ENCODE data around the gene LSMEM2. TPM values are rescaled to one million over a fixed set of nuclear protein-coding genes. Genes with fewer than 3 reads are reported as not detected.

The LSMEM2 gene
- total RNA-seq, 2 experiments from 2014 or later, result not detected

GRCh38 chr3:50295553-50296431 is 16.9 kb downstream of the LSMEM2 start:
- POLR2A ChIA-PET, result interaction anchor here (1.5 to 8.0 kb wide), 3 partner anchors 11 to 43 kb away, joined by 3 to 89 read pairs (median 3); partner anchors contain the start of gene RASSF1
- H3K36me3 Mint-ChIP-seq, result peaks cover 1% of the 10 kb centered on the region
- no peaks in the 10 kb centered on the region for H3K27me3 Mint-ChIP-seq
- peaks cover 32% of the 10 kb centered on the region for H3K4me1 Mint-ChIP-seq
- H3K4me3 Mint-ChIP-seq, result no peak overlapping the region
- H3K27ac Mint-ChIP-seq, result peak overlapping the region; percentile 31
- DNase-seq, result no peak
- no peaks in the 10 kb centered on the region for H3K9me3 Mint-ChIP-seq
- no peak for ATAC-seq (ENCODE audit: low read depth)

GRCh38 chr3:50296721-50297383 is 18.0 kb downstream of the LSMEM2 start:
- H3K27me3 Mint-ChIP-seq, result no peaks in the 10 kb centered on the region
- POLR2A ChIA-PET, result interaction anchor here (1.5 to 8.0 kb wide), 3 partner anchors 13 to 42 kb away, joined by 3 to 89 read pairs (median 3); partner anchors contain the start of gene RASSF1
- ATAC-seq (ENCODE audit: low read depth) (no peak), DNase-seq (no peak)
- H3K36me3 Mint-ChIP-seq, result peaks cover 1% of the 10 kb centered on the region
- H3K4me3 Mint-ChIP-seq, result no peak overlapping the region
- H3K9me3 Mint-ChIP-seq, result no peaks in the 10 kb centered on the region
- H3K27ac Mint-ChIP-seq, result no peak overlapping the region
- H3K4me1 Mint-ChIP-seq, result peaks cover 25% of the 10 kb centered on the region

GRCh38 chr3:50297384-50297775 is 18.5 kb downstream of the LSMEM2 start:
- H3K4me1 Mint-ChIP-seq, result peaks cover 24% of the 10 kb centered on the region
- DNase-seq, result no peak
- H3K4me3 Mint-ChIP-seq, result peak overlapping the region; percentile 96
- peak overlapping the region; percentile 62 for H3K27ac Mint-ChIP-seq
- H3K36me3 Mint-ChIP-seq, result peaks cover 1% of the 10 kb centered on the region
- POLR2A ChIA-PET, result interaction anchor here (1.5 to 8.0 kb wide), 3 partner anchors 13 to 42 kb away, joined by 3 to 89 read pairs (median 3); partner anchors contain the start of gene RASSF1
- no peaks in the 10 kb centered on the region for H3K27me3 Mint-ChIP-seq
- no peak for ATAC-seq (ENCODE audit: low read depth)
- H3K9me3 Mint-ChIP-seq, result no peaks in the 10 kb centered on the region

- POLR2A ChIA-PET, result interaction anchor here (0.6 to 8.0 kb wide), 12 partner anchors 19 to 510 kb away, joined by 3 to 89 read pairs (median 6); partner anchors contain the start of genes CYB561D2, GNAI2, NPRL2 and RASSF1
- Mint-ChIP-seq H3K9me3 (no peaks in the 10 kb centered on the region), H3K36me3 (peaks cover 1% of the 10 kb centered on the region), H3K4me3 (peak overlapping the region; percentile 96), H3K27me3 (no peaks in the 10 kb centered on the region), H3K4me1 (peaks cover 18% of the 10 kb centered on the region), H3K27ac (peak overlapping the region; percentile 98)
- no peak for ATAC-seq (ENCODE audit: low read depth)
- DNase-seq, result no peak
Measured at GRCh38 chr3:50297896-50298725, 19.2 kb downstream of the LSMEM2 start.

GRCh38 chr3:50298836-50299637 is 20.1 kb downstream of the LSMEM2 start, which contains the start of the genes HYAL3 and NAA80:
TSS of gene HYAL3 (minus strand) at chr3:50299405. CDS start at chr3:50295602, 3,803 bp downstream.
TSS of gene NAA80 (minus strand) at chr3:50299405. CDS start at chr3:50297463, 1,942 bp downstream.
- DNase-seq, result peak; percentile 98
- H3K9me3 Mint-ChIP-seq, result no peaks in the 10 kb centered on the region
- peaks cover 18% of the 10 kb centered on the region for H3K4me1 Mint-ChIP-seq

GRCh38 chr3:50299638-50299928 is 20.7 kb downstream of the LSMEM2 start:
- POLR2A ChIA-PET, result interaction anchor here (0.5 to 8.0 kb wide), 20 partner anchors 9 to 603 kb away, joined by 3 to 89 read pairs (median 5); partner anchors contain the start of genes C3orf18, CISH, CYB561D2 and GNAI2
- DNase-seq (no peak), ATAC-seq (ENCODE audit: low read depth) (no peak)
- Mint-ChIP-seq H3K36me3 (peaks cover 1% of the 10 kb centered on the region), H3K27me3 (no peaks in the 10 kb centered on the region), H3K4me3 (peak overlapping the region; percentile 96), H3K4me1 (peaks cover 18% of the 10 kb centered on the region), H3K27ac (peak overlapping the region; percentile 98), H3K9me3 (no peaks in the 10 kb centered on the region)

More at GRCh38 chr3:50298836-50299637, 20.1 kb downstream of the LSMEM2 start, which contains the start of the genes HYAL3 and NAA80:
- Mint-ChIP-seq H3K27me3 (no peaks in the 10 kb centered on the region), H3K27ac (peak within 1 kb of the TSS; percentile 98), H3K4me3 (peak within 1 kb of the TSS; percentile 96), H3K36me3 (peaks cover 1% of the 10 kb centered on the region)
- ATAC-seq (ENCODE audit: low read depth), result peak; percentile 84
- POLR2A ChIA-PET, result interaction anchor here (0.5 to 8.0 kb wide), 21 partner anchors 10 to 603 kb away, joined by 3 to 89 read pairs (median 5); partner anchors contain the start of genes C3orf18, CISH, CYB561D2 and GNAI2

GRCh38 chr3:50299929-50300680 is 21.2 kb downstream of the LSMEM2 start:
- peaks cover 1% of the 10 kb centered on the region for H3K36me3 Mint-ChIP-seq
- H3K27ac Mint-ChIP-seq, result peak overlapping the region; percentile 98
- DNase-seq (peak; percentile 39), ATAC-seq (ENCODE audit: low read depth) (no peak)
- H3K27me3 Mint-ChIP-seq, result no peaks in the 10 kb centered on the region
- H3K4me1 Mint-ChIP-seq, result peaks cover 18% of the 10 kb centered on the region
- H3K4me3 Mint-ChIP-seq, result peak overlapping the region; percentile 96
- POLR2A ChIA-PET, result interaction anchor here (0.8 to 8.0 kb wide), 14 partner anchors 9 to 311 kb away, joined by 3 to 89 read pairs (median 8); partner anchors contain the start of genes CISH, CYB561D2, GNAI2 and NPRL2
- H3K9me3 Mint-ChIP-seq, result no peaks in the 10 kb centered on the region

GRCh38 chr3:50300681-50301254 is 21.9 kb downstream of the LSMEM2 start:
- ATAC-seq (ENCODE audit: low read depth) (no peak), DNase-seq (no peak)
- H3K4me3 Mint-ChIP-seq, result peak overlapping the region; percentile 96
- no peaks in the 10 kb centered on the region for H3K27me3 Mint-ChIP-seq
- H3K4me1 Mint-ChIP-seq, result peaks cover 18% of the 10 kb centered on the region
- peaks cover 1% of the 10 kb centered on the region for H3K36me3 Mint-ChIP-seq
- peak overlapping the region; percentile 98 for H3K27ac Mint-ChIP-seq
- POLR2A ChIA-PET, result interaction anchor here (8.0 kb wide), 1 partner anchor 38 kb away, joined by 89 read pairs; the partner anchor contains the start of gene RASSF1
- H3K9me3 Mint-ChIP-seq, result no peaks in the 10 kb centered on the region

- Mint-ChIP-seq H3K27ac (no peak overlapping the region), H3K4me3 (no peak overlapping the region), H3K36me3 (no peaks in the 10 kb centered on the region), H3K27me3 (no peaks in the 10 kb centered on the region), H3K4me1 (peaks cover 18% of the 10 kb centered on the region), H3K9me3 (no peaks in the 10 kb centered on the region)
- no peak for DNase-seq
- ATAC-seq (ENCODE audit: low read depth), result no peak
- POLR2A ChIA-PET, result interaction anchor here (0.7 to 0.9 kb wide), 2 partner anchors 12 to 980 kb away, joined by 3 to 4 read pairs; no protein-coding TSS in a partner anchor
Measured at GRCh38 chr3:50302095-50303012, 23.5 kb downstream of the LSMEM2 start.

GRCh38 chr3:50303013-50303815 is 24.3 kb downstream of the LSMEM2 start, which contains the start of gene HYAL1:
TSS of gene HYAL1 (minus strand) at chr3:50303574. CDS start at chr3:50302956, 618 bp downstream.
- Mint-ChIP-seq H3K9me3 (no peaks in the 10 kb centered on the region), H3K27me3 (no peaks in the 10 kb centered on the region), H3K36me3 (no peaks in the 10 kb centered on the region), H3K4me3 (no peak within 1 kb of the TSS), H3K27ac (no peak within 1 kb of the TSS), H3K4me1 (peaks cover 10% of the 10 kb centered on the region)
- POLR2A ChIA-PET, result no interaction called here
- ATAC-seq (ENCODE audit: low read depth) (no peak), DNase-seq (no peak)

Measured in activated naive CD8-positive, alpha-beta T cell treated with anti-CD3 and anti-CD28 coated beads, Interleukin-2, amount 10 ng/mL, durations not matched to agents 7 days and 5 days (primary cell).